Activated naive CD4-positive, alpha-beta T cell treated with anti-CD3 and anti-CD28 coated beads for 36 hours (primary cell): ENCODE measurements around the gene SNRPA. TPM values are rescaled to one million over a fixed set of nuclear protein-coding genes. Genes with fewer than 3 reads are reported as not detected.
"Not testable (repeated sequence)": the region's sequence is repeated elsewhere in the genome, so short reads cannot be mapped to it uniquely, and the experiment has no call there.

ENCODE experiments used
- CTCF ChIA-PET: fragments of 350-600 bp; sonication (Branson Sonifier 250); formaldehyde crosslinking; loops from one replicate; lab custom pipeline; 2021; ENCODE audit warnings: antibody characterized with exemption; lab: Charles Lee
- DNase-seq: peaks from one replicate; pipeline ENCODE4 v3.0.0-alpha.2; 2020
- H3K27ac Mint-ChIP-seq: one replicate; pipeline ENCODE4 v1.8.0; 2021; ENCODE audit warnings: mild to moderate bottlenecking, mixed read lengths
- H3K27me3 Mint-ChIP-seq: one replicate; pipeline ENCODE4 v1.8.0; 2021; ENCODE audit warnings: low read depth, mixed read lengths
- H3K36me3 Mint-ChIP-seq: one replicate; pipeline ENCODE4 v1.8.0; 2021; ENCODE audit warnings: low read depth, mixed read lengths
- H3K4me1 Mint-ChIP-seq: one replicate; pipeline ENCODE4 v1.8.0; 2021; ENCODE audit warnings: low read depth, mixed read lengths
- H3K4me3 Mint-ChIP-seq: one replicate; pipeline ENCODE4 v1.8.0; 2021; ENCODE audit warnings: mild to moderate bottlenecking, moderate library complexity, mixed read lengths
- H3K9me3 Mint-ChIP-seq: one replicate; pipeline ENCODE4 v1.8.0; 2021; ENCODE audit warnings: mixed read lengths
- intact Hi-C: fragments of 100-400 bp; cut with micrococcal nuclease; formaldehyde crosslinking; loops from one replicate; pipeline ENCODE4 v1.15.1; 2023
- total RNA-seq, 2 experiments: library from RNA; stranded (reverse); gene quantifications; one replicate each; pipeline ENCODE4 v1.2.3, GENCODE V29; 2021

SNRPA gene
- total RNA-seq, 2 experiments from 2014 or later: 264 to 312 TPM

DNA sequence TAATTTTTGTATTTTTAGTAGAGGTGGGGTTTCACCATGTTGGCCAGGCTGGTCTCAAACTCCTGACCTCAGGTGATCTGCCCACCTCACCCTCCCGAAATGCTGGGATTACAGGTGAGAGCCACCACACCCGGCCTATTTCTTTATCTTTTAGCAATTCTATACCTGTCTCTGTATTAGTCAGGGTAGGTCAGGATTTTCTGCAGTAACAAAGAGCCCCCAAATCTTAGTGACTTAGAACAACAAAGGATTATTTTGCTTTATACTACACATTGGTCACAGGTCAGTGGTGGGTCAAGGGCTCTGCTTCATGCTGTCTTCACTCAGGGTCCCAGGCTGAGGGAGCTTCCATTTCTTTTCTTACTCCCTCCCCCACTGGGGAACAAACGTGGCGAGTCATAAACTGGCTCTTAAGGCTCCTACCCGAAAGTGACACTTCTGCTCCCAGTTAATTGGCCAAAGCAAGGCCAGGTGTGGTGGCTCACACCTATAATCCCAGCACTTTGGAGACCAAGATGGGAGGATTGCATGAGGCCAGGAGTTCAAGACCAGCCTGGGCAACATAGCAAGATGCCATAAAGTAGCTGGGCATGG lies 27.2 kb upstream of the SNRPA start:
- no peaks in the 10 kb centered on the region for H3K27me3 Mint-ChIP-seq
- no peak overlapping the region for H3K4me3 Mint-ChIP-seq
- no peak overlapping the region for H3K27ac Mint-ChIP-seq
- no peak for DNase-seq
- CTCF ChIA-PET: no interaction called here
- H3K9me3 Mint-ChIP-seq: no peaks in the 10 kb centered on the region
- peaks cover 30% of the 10 kb centered on the region for H3K36me3 Mint-ChIP-seq
- intact Hi-C loops: loop anchor here (1.0 to 2.0 kb wide), 3 partner anchors 7 to 53 kb away; partner anchors contain the start of genes ACTMAP, COQ8B and SNRPA
- H3K4me1 Mint-ChIP-seq: peaks cover 53% of the 10 kb centered on the region

DNA sequence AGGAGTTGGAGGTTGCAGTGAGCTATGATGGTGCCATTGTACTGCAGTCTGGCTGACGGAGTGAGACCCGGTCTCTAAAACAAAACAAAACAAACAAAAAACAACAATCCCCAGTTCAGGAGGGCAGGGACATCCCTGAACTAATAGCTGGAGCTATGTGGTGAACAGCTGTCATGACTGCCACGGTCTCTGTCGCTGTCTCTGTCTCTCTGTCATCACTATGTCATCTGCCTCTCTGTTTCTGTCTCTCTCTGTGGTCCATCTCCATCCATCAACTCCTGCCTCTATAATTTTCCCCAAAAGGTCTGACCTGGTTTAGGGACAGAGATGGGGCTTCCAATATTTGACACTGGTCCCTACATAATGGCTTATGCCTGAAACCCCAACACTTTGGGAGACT lies 26.7 kb upstream of the SNRPA start:
- no peaks in the 10 kb centered on the region for H3K27me3 Mint-ChIP-seq

DNA sequence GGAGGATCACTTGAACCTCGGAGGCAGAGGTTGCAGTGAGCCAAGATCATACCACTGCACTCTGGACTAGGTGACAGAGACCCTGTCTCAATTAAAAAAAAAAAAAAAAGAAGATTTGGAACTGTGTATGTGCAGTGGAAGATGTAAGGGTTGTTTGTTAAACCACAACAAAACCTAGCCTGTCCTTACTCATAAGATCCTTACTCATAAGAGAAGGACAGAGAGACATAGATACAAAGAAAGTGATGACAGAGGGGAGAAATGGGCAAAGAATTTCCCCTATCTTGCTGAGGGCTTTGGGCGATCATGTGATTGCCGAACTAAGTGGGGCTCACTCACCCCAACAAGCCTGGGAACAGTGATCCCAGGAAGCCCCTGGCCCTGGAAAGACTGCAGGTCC lies 26.1 kb upstream of the SNRPA start:
- no peaks in the 10 kb centered on the region for H3K27me3 Mint-ChIP-seq
- no peak overlapping the region for H3K4me3 Mint-ChIP-seq
- peaks cover 45% of the 10 kb centered on the region for H3K4me1 Mint-ChIP-seq
- no peaks in the 10 kb centered on the region for H3K9me3 Mint-ChIP-seq
- DNase-seq: peak; percentile 45
- CTCF ChIA-PET: no interaction called here
- peaks cover 30% of the 10 kb centered on the region for H3K36me3 Mint-ChIP-seq
- intact Hi-C loops: loop anchor here (1.0 to 2.0 kb wide), 3 partner anchors 9 to 52 kb away; partner anchors contain the start of genes ACTMAP, COQ8B and SNRPA
- peak overlapping the region; percentile 70 for H3K27ac Mint-ChIP-seq

More for the DNA sequence above, 26.7 kb upstream of the SNRPA start:
- Mint-ChIP-seq H3K27ac (peak overlapping the region; percentile 69), H3K36me3 (peaks cover 30% of the 10 kb centered on the region), H3K9me3 (no peaks in the 10 kb centered on the region), H3K4me1 (peaks cover 50% of the 10 kb centered on the region), H3K4me3 (no peak overlapping the region)
- intact Hi-C loops: loop anchor here (1.0 to 2.0 kb wide), 3 partner anchors 8 to 52 kb away; partner anchors contain the start of genes ACTMAP, COQ8B and SNRPA
- CTCF ChIA-PET: no interaction called here
- DNase-seq: peak; percentile 39

DNA sequence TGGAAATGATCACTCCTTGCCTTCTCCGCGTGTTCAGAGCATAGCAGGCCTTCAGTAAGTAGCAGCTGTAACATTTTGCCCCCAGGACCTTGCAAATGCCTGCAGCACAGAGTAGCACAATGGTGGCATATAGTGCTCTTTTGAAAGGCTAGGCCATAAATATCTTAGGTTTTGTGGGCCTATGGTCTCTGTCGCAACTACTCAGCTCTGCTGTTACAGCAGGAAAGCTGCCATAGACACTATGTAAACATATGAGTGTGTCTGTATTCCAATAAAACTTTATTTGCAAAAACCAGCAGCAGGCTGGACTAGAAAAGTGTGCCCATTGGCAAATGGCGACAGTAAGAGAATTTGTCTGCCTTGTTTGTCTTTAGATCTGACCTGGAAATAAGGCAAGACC lies 24.7 kb upstream of the SNRPA start:
- no peaks in the 10 kb centered on the region for H3K9me3 Mint-ChIP-seq
- peaks cover 36% of the 10 kb centered on the region for H3K36me3 Mint-ChIP-seq
- H3K4me1 Mint-ChIP-seq: peaks cover 31% of the 10 kb centered on the region
- no peak for DNase-seq
- no peak overlapping the region for H3K4me3 Mint-ChIP-seq
- H3K27ac Mint-ChIP-seq: no peak overlapping the region
- no peaks in the 10 kb centered on the region for H3K27me3 Mint-ChIP-seq
- intact Hi-C loops: no loop called here
- CTCF ChIA-PET: interaction anchor here (0.7 to 1.2 kb wide), 2 partner anchors 35 to 93 kb away, joined by 3 read pairs; no protein-coding TSS in a partner anchor

DNA sequence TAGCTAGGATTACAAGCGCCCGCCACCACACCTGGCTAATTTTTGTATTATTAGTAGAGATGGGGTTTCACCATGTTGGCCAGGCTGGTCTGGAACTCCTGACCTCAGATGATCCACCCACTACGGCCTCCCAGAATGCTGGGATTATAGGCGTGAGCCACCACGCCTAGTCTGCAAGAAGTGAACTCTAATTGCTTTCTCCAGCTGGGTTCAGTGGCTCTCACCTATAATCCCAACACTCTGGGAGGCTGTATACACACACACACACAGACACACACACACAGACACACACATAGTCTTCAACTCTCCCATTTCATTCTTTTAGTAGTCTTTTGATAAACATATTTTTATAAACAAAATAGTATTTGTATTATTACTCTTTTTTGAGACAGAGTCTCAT lies 20.9 kb upstream of the SNRPA start:
- CTCF ChIA-PET: interaction anchor here (0.7 kb wide), 1 partner anchor 77 kb away, joined by 3 read pairs; no protein-coding TSS in a partner anchor
- H3K4me3 Mint-ChIP-seq, DNase-seq, intact Hi-C loops, H3K27ac Mint-ChIP-seq, H3K9me3 Mint-ChIP-seq, H3K4me1 Mint-ChIP-seq, H3K27me3 Mint-ChIP-seq: not testable (repeated sequence)
- peaks cover 23% of the 10 kb centered on the region for H3K36me3 Mint-ChIP-seq

DNA sequence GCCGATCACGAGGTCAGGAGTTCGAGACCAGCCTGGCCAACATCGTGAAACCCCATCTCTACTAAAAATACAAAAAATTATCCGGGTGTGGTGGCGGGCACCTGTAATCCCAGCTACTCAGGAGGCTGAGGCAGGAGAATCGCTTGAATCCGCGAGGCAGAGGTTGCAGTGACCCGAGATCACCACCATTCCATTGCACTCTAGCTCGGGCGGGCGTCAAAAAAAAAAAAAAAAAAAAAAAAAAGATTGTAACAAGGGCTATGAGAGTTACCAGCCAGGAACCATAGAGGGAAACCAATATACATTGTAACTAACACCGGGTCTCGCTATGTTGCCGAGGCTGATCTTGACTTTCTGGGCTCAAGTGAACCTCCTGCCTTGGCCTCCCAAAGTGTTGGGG lies 18.7 kb upstream of the SNRPA start:
- H3K4me3 Mint-ChIP-seq, intact Hi-C loops, CTCF ChIA-PET, H3K27ac Mint-ChIP-seq, DNase-seq, H3K9me3 Mint-ChIP-seq, H3K27me3 Mint-ChIP-seq, H3K4me1 Mint-ChIP-seq: not testable (repeated sequence)
- peaks cover 21% of the 10 kb centered on the region for H3K36me3 Mint-ChIP-seq

DNA sequence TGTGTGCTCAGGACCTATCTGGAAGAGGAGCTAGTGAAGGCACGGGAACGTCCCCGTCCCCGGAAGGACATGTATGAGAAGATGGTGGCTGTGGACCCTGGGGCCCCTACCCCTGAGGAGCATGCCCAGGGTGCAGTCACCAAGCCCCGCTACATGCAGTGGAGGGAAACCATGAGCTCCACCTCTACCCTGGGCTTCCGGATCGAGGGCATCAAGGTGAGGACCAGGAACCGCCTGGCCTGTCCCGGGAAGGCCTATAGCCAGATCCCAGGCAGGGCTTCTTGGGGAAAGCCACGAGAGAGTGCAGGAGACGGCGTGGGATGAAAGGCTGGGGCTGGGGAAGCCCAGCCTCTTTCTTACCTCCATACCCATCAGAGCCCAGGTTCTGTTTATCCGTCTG lies 17.9 kb upstream of the SNRPA start:
- H3K4me3 Mint-ChIP-seq: no peak overlapping the region
- no peaks in the 10 kb centered on the region for H3K27me3 Mint-ChIP-seq
- intact Hi-C loops: no loop called here
- no peaks in the 10 kb centered on the region for H3K9me3 Mint-ChIP-seq
- H3K27ac Mint-ChIP-seq: no peak overlapping the region
- CTCF ChIA-PET: interaction anchor here (0.9 kb wide), 1 partner anchor 80 kb away, joined by 3 read pairs; no protein-coding TSS in a partner anchor
- peaks cover 18% of the 10 kb centered on the region for H3K36me3 Mint-ChIP-seq
- no peaks in the 10 kb centered on the region for H3K4me1 Mint-ChIP-seq
- DNase-seq: no peak

DNA sequence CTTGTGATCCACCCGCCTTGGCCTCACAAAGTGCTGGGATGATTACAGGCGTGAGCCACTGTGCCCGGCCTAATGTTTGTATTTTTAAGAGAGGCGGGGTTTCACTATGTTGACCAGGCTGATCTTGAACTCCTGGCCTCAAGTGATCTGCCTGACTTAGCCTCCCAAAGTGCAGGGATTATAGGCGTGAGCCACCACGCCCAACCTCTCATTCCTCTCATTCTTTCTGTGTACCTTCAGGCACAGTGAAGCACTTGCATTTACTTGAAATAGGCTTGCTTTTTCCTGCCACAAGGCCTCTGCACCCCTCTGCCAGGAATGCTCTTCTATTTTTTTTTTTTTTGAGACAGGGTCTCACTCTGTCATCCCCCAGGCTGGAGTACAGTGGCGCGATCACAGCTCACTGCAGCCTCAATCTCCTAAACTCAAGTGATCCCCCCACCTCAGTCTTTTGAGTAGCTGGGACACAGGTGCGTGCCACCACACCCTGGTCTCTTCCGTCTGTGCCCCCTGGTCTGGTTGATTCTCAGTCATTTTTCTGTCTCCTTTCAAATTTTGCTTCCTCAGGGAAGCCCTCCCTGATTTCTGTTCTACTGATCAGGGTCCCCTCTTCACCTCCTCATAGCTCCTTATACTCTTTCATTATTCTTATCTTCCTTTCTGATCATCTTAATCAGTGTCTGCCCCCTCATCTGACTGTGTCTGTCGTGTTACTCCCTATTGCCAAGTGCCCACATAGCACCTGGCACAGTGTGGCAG lies 15.8 kb upstream of the SNRPA start:
- Mint-ChIP-seq H3K4me3 (no peak overlapping the region), H3K9me3 (no peaks in the 10 kb centered on the region), H3K4me1 (no peaks in the 10 kb centered on the region), H3K27ac (no peak overlapping the region), H3K27me3 (no peaks in the 10 kb centered on the region), H3K36me3 (peaks cover 16% of the 10 kb centered on the region)
- no peak for DNase-seq
- CTCF ChIA-PET: no interaction called here
- intact Hi-C loops: no loop called here

DNA sequence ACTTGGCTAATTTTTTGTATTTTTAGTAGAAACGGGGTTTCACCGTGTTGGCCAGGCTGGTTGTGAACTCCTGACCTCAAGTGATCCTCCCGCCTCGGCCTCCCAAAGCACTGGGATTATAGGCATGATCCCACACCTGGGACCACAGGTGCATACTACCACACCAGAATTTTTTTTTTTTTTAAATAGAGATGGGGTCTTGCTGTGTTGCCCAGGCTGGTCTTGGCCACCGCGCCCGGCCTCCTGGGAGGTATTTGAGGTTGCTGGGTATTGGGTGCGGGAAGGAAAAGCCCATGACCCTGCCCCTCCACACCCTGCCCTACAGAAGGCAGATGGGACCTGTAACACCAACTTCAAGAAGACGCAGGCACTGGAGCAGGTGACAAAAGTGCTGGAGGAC lies 14.3 kb upstream of the SNRPA start:
- Mint-ChIP-seq H3K27ac (no peak overlapping the region), H3K9me3 (no peaks in the 10 kb centered on the region), H3K27me3 (no peaks in the 10 kb centered on the region), H3K4me1 (no peaks in the 10 kb centered on the region), H3K36me3 (peaks cover 12% of the 10 kb centered on the region), H3K4me3 (no peak overlapping the region)
- no peak for DNase-seq
- intact Hi-C loops: no loop called here
- CTCF ChIA-PET: no interaction called here

DNA sequence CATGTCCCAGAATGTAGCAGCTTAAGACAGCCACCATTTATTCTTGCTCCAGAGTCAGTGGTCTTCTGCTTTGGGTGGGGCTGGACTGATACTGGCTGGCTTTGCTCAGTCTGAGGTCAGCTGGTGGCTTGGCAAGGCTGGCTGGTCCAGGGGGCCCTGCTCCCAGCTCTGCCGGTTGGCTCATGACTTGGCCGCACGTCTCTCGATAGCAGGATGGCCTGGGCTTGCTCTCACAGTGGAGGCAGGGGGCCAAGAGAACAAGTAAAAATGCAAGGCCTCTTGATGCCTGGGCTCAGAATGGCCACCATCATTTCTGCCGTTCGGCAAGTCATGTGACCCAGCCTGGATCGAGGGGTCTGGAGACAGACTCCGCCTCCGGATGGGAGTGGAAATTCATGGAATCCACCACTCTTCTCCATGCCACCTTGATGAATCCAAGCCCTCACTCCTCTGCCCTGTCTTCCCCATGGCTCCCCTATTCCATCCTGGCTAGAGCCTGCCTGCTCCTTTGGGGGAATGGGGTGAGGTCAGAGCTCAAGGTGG lies 13.8 kb upstream of the SNRPA start:
- no peaks in the 10 kb centered on the region for H3K4me1 Mint-ChIP-seq
- no peak overlapping the region for H3K27ac Mint-ChIP-seq
- peaks cover 12% of the 10 kb centered on the region for H3K36me3 Mint-ChIP-seq
- H3K9me3 Mint-ChIP-seq: no peaks in the 10 kb centered on the region
- no peaks in the 10 kb centered on the region for H3K27me3 Mint-ChIP-seq
- no peak for DNase-seq
- no peak overlapping the region for H3K4me3 Mint-ChIP-seq
- CTCF ChIA-PET: no interaction called here
- intact Hi-C loops: no loop called here

DNA sequence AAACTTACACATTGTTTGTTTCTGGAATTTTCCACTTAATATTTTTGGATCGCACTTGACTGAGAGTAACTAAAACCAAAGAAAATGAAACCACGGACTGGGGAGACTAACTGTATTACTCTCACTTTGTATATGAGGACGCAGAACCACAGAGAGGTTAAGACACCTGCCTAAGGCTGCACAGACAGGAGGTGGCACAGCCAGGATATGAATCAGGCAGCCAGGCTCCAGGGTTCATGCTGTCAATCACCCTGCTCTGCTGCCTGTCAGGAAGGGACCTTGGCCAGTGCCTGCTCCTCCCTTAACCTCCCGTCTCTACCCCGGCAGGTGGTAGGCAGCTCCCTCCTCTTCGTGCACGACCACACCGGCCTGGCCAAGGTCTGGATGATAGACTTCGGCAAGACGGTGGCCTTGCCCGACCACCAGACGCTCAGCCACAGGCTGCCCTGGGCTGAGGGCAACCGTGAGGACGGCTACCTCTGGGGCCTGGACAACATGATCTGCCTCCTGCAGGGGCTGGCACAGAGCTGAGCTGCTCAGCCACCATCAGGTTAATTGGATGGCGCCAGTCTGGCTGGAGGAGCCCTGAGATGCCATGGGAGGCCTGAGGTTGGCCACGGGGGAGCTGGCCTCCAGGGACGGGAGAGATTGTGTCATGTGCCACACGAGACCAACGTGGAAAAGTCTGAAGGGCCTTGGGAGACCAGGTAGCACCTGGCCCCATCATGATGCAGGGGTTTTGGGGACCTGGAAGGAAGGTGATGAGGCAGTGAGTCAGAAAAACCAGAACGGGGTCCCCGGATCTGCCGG lies 11.8 kb upstream of the SNRPA start:
- Mint-ChIP-seq H3K4me1 (no peaks in the 10 kb centered on the region), H3K4me3 (no peak overlapping the region), H3K27me3 (no peaks in the 10 kb centered on the region), H3K36me3 (peaks cover 12% of the 10 kb centered on the region), H3K9me3 (no peaks in the 10 kb centered on the region), H3K27ac (no peak overlapping the region)
- CTCF ChIA-PET: no interaction called here
- no peak for DNase-seq
- intact Hi-C loops: no loop called here
